HG03175 (cell line): Measurements from ENCODE around the gene CRIP3.
"Not testable (repeated sequence)": the region's sequence is repeated elsewhere in the genome, so short reads cannot be mapped to it uniquely, and the experiment has no call there.

Experiments used
- ATAC-seq: cut with Tn5 transposase; IDR thresholded peaks from one replicate; pipeline ENCODE4 v1.9.1; 2021; ENCODE audit warnings: mild to moderate bottlenecking, moderate library complexity; ENCODE audit not compliant: unreplicated experiment

The CRIP3 gene, protein sequence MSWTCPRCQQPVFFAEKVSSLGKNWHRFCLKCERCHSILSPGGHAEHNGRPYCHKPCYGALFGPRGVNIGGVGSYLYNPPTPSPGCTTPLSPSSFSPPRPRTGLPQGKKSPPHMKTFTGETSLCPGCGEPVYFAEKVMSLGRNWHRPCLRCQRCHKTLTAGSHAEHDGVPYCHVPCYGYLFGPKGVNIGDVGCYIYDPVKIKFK

DNA sequence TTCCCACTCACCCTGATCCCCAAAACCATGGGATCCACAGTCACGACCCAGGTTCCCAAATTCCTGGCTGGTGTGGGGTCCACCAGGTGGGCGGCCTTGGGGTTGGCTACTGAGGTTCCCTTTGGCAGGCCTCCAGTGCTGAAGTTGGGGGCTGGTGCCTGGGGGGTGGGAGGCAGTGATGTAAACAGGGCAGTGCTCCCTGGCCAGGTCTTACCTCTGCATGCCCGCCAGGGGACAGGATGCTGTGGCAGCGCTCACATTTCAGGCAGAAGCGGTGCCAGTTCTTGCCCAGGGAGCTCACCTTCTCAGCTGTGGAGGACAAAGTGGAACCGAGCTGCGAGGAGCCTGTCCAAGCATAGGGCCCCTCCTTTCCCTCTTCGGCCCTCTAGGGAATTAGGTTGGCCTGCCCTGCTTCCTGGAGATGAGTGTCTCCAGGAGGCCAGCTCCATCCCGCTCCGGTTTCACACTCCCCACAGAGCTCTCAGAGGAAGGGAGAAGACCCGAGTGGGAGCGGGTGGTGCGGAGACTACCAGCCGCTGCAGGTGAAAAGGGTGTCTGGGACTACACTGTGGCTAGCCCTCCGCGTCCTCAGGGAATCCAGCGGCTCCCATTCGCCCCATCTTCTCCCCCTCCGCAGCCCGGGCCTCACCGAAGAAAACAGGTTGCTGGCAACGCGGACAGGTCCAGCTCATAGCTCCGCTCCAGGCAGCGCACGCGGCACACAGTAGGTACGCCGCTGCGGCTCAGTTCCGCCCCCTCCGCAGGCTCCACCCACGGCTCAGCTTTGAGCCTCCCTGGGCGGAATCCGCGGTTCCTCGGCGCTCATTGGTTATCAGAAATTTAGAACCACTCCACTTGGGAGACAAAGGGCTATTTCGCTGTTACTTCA lies at the start of gene CRIP3:
CRIP3 (minus strand) TSS at position 726 of the 889 bp plus-strand sequence; CDS start at position 692, 34 bp downstream.
- peak; percentile 59 for ATAC-seq

GRCh38 chr6:43355862-43356590 lies 47.4 kb upstream of the CRIP3 start:
- no peak for ATAC-seq

DNA sequence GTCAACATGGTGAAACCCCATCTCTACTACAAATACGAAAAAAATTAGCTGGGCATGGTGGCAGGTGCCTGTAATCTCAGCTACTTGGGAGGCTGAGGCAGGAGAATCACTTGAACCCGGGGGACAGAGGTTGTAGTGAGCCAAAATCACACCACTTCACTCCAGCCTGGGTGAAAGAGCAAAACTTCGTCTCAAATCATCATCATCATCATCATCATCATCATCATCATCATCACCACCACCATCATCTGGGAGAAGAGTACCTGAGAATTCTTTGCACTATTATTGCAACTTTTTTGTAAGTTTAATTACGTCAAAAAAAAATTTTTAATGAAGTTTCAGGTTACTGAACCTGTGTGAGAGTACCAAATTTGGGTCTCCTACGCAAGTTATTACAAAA lies 43.3 kb upstream of the CRIP3 start:
- ATAC-seq: not testable (repeated sequence)

DNA sequence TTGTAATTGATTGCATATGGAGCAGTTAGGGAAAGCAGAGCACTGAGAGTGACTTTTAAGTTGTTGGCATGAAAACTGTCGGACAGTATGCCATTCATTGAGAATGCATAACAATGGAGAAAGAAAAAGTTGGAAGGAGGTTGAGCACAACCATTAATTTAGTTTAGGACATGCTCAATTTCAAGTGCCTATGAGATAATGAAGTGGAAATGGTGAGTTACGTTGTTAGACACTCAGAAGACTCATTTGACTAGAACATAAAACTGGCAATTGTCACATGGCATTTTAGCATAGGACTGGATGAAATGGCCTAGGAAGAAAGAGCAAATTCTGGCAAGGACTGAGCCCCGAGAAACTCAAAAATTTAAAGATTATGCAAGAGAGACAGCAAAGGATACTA lies 38.8 kb upstream of the CRIP3 start:
- no peak for ATAC-seq

DNA sequence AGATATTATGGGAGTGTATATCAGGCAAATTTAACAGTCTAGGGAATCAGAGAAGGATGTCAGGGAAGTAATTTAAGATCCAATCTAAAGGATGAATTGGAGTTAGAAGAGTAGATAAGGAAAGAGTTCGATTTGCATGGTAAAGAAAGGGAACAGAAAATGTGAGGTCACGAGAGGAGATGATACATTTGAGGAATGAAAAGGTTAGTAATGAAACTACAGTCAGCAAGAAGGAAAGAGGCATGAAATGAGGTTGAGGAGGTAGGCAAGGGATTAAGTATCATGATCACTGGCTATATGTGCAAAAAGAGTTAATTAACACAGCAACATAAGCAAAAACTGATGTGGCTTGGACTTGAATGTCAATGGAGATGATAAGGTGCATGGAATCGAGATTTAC lies 38.4 kb upstream of the CRIP3 start:
- no peak for ATAC-seq

GRCh38 chr6:43346243-43346642 lies 37.6 kb upstream of the CRIP3 start:
- not testable (repeated sequence) for ATAC-seq

GRCh38 chr6:43339168-43339567 lies 30.5 kb upstream of the CRIP3 start:
- peak; percentile 71 for ATAC-seq

- peak; percentile 63 for ATAC-seq
Observed at GRCh38 chr6:43338243-43338642, 29.6 kb upstream of the CRIP3 start.

- ATAC-seq: no peak
Observed at GRCh38 chr6:43336382-43336781, 27.8 kb upstream of the CRIP3 start.

DNA sequence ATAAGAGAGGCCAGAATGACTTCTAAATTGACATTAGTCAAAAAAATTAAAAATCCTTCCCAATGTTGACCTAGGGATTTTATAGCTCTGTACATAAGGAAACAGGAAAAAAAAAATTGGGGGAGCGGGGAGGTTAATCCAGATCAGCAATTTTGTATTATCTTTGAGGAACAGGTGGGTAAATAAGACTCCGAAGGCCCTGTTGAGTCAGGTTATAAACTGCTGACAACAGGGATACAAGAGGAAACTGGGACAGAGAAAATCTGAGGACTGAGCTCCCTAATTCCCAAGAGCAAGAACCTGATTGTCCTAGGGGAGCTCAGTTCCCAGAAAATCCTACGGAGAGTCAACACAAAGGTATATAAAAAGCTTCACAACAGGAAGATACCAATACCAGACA lies 26.8 kb upstream of the CRIP3 start:
- no peak for ATAC-seq

DNA sequence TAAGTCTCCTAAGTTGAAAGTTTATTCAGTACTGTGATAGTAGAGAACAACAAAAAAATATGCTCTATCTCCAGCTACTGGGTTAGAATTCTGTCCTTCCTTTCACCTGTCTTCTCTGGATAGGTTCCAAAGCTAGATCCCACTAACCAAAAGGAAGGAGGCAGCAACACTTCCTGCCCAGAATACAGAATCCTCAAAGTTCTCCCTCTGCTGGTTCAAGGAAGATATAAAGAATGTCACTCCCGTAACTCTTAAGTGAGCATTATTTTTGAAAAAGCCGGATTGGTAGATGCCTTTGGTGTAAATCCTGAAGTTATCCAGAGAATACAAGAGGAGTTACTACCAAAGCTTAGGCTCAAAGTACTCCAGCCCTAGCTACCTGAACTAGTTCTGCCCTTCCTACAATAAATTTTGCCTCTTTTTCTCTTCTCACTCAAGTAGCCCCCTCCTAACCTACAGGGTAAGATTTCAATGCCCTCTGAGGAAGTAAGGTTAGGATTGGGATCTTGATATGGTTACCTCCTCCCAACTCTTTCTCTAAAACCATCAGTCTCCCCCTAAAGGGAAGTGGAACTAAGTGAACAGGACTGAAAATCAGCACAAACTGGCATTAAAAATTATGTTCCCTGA lies 26.0 kb upstream of the CRIP3 start:
- ATAC-seq: no peak

- no peak for ATAC-seq
Observed at GRCh38 chr6:43331891-43332290, 23.3 kb upstream of the CRIP3 start.

DNA sequence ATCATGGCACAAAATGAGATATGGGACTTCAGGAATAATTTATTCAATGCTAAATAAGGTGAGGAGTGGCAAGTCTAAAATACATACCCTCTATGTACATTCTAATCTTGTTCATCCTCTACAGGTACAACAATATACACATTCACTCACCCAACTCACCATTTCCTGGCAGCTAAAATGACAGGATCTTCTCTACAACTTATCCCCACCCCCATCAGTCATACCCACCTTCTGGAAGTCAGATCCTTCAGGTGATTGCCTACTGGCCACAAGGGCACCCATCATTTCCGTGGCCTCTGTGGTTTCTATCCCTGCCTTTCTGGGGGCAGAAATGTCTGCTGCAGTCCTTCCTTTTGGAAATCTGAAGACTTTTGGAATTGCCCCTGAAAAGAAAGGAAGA lies 22.8 kb upstream of the CRIP3 start:
- ATAC-seq: no peak

- no peak for ATAC-seq
Observed at GRCh38 chr6:43328528-43328927, 19.9 kb upstream of the CRIP3 start.

- no peak for ATAC-seq
Observed at GRCh38 chr6:43325876-43326275, 17.2 kb upstream of the CRIP3 start.

DNA sequence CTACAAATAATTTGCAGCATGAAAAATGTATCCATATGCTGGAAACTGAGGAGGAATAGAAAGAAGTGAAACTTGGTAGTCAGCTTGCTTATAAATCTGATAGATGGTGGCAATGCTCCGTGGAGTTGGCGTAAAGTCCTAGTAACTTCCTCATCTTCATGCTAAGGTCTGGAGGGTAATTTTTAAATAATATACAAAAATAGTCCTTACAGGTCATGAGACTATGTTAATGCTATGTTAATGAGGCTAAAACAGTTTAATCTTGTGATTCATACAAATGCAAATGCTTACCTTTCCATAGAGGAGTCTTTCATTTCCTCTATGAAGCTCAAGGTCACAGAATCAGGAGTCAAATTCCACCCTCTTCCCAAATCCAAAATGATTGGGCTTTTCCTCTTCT lies 9.4 kb upstream of the CRIP3 start:
- ATAC-seq: no peak

DNA sequence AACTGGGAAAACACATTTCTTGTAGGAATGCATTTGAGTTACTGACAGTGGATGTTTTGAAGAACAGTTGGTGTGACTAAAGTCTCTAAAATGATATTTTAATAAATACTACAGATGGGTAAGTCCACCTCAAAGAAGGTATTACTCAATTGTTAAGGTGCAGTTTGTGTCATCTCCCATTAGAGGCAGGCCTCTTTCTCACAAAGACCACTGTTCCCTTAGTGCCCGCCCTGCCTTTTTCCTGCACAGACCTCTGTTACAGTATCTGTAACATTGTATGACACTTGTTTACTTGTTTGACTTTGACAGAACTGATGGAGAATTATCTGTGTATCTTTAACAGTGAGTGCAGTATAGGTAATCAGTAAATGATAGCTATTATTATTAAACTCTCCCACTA lies 5.2 kb upstream of the CRIP3 start:
- no peak for ATAC-seq

GRCh38 chr6:43311666-43312065 lies 3.0 kb upstream of the CRIP3 start:
- ATAC-seq: no peak

GRCh38 chr6:43310624-43311023 lies 2.0 kb upstream of the CRIP3 start:
- ATAC-seq: no peak

GRCh38 chr6:43310134-43310533 lies 1.5 kb upstream of the CRIP3 start:
- no peak for ATAC-seq

GRCh38 chr6:43308990-43309477 lies 408 bp upstream of the CRIP3 start:
- ATAC-seq: no peak
